Measurements from ENCODE around the gene DNAAF3. TPM values are rescaled to one million over a fixed set of nuclear protein-coding genes. Genes with fewer than 3 reads are reported as not detected.
A peak's percentile ranks its signal among the peaks of the same experiment; 100 is the strongest.

DNAAF3 gene
- total RNA-seq (ENCODE audit: low replicate concordance), result 5.9 and 12.2 TPM in 2 replicates
- long read RNA-seq, result 0 reads

DNA sequence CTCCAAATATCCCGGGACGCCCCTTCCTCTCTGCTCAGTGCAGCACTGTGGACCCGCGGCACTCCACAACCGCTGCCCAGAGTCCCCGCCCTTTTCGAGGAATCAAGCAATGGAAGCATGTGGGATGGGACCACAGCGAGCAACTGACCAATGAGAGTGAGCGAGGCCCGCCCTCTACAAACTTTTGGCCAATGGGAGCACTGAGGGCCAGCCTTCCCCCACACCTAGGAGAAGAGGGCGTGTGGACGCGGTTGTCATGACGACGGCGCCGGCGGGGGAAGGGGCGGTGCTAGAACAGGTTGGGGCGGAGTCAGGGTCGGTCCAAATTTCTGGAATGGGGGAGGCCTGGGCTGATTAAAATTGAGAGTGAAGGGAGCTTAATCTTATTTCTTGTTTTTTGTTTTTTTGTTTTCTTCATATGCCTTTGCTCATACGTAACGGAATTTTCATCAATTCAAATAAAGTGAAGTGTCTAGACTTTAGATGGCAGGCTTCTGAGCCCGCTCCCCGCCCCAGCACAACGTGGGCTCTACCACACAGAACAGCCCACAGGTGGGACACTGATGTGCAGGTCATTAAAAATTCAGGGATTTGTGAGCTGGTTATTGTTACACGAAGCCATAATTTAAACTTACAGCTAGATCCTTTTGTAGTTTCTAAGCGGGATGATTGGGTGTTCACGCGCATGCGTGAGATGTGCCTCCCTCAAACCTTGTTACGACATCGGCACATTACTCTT is at the start of gene DNAAF3:
TSS of gene DNAAF3 (minus strand) at position 84 of the 739 bp plus-strand sequence. CDS start 200 bp downstream, outside the sequence.
- Mint-ChIP-seq H3K27me3 (peaks cover 50% of the 10 kb centered on the region), H3K27ac (peak within 1 kb of the TSS; percentile 98), H3K9me3 (no peaks in the 10 kb centered on the region), H3K36me3 (no peaks in the 10 kb centered on the region), H3K4me1 (ENCODE audit: unreplicated experiment) (peaks cover 9% of the 10 kb centered on the region), H3K4me3 (peak within 1 kb of the TSS; percentile 98)
- TF ChIP-seq, protein P1, sequence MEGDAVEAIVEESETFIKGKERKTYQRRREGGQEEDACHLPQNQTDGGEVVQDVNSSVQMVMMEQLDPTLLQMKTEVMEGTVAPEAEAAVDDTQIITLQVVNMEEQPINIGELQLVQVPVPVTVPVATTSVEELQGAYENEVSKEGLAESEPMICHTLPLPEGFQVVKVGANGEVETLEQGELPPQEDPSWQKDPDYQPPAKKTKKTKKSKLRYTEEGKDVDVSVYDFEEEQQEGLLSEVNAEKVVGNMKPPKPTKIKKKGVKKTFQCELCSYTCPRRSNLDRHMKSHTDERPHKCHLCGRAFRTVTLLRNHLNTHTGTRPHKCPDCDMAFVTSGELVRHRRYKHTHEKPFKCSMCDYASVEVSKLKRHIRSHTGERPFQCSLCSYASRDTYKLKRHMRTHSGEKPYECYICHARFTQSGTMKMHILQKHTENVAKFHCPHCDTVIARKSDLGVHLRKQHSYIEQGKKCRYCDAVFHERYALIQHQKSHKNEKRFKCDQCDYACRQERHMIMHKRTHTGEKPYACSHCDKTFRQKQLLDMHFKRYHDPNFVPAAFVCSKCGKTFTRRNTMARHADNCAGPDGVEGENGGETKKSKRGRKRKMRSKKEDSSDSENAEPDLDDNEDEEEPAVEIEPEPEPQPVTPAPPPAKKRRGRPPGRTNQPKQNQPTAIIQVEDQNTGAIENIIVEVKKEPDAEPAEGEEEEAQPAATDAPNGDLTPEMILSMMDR (conservative IDR thresholded peaks at IDR 0.05), result peak; percentile 49
- peak; percentile 98 for DNase-seq (ENCODE audit: extremely low spot score, unreplicated experiment)

GRCh38 chr19:55213547-55213946 is 47.1 kb upstream of the DNAAF3 start:
- Mint-ChIP-seq H3K27ac (no peak overlapping the region), H3K4me1 (ENCODE audit: unreplicated experiment) (peaks cover 15% of the 10 kb centered on the region), H3K36me3 (peaks cover 4% of the 10 kb centered on the region), H3K27me3 (peaks cover 10% of the 10 kb centered on the region), H3K4me3 (no peak overlapping the region), H3K9me3 (peaks cover 15% of the 10 kb centered on the region)
- no peak for DNase-seq (ENCODE audit: extremely low spot score, unreplicated experiment)
- TF ChIP-seq, protein P1 (conservative IDR thresholded peaks at IDR 0.05), result no peak

DNA sequence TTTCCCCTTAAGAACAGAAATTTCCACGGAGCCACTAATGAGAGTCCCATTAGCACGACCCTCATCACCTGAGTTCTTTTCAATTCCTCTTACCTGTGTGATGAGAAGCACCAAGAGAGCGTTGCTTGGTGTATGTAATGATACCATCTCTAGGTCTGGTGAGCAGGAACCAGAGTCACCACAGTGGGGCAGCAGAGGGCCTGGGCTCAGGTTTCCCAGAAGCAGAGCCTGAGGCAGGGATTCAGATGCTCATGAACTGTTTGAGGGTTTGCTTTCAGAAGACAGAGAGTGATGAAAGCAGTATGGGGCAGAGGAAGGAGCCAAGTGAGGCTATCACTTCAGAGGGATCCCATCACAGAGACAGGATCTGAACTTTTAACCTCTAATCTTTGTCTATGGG is 46.0 kb upstream of the DNAAF3 start:
- H3K27me3 Mint-ChIP-seq, result peaks cover 10% of the 10 kb centered on the region
- peaks cover 15% of the 10 kb centered on the region for H3K9me3 Mint-ChIP-seq
- DNase-seq (ENCODE audit: extremely low spot score, unreplicated experiment), result no peak
- peak overlapping the region; percentile 40 for H3K27ac Mint-ChIP-seq
- H3K4me3 Mint-ChIP-seq, result no peak overlapping the region
- TF ChIP-seq, protein P1 (conservative IDR thresholded peaks at IDR 0.05), result peak; percentile 66
- peaks cover 15% of the 10 kb centered on the region for H3K4me1 Mint-ChIP-seq (ENCODE audit: unreplicated experiment)
- H3K36me3 Mint-ChIP-seq, result peaks cover 4% of the 10 kb centered on the region

GRCh38 chr19:55209693-55210472 is 43.5 kb upstream of the DNAAF3 start:
- no peaks in the 10 kb centered on the region for H3K36me3 Mint-ChIP-seq
- DNase-seq (ENCODE audit: extremely low spot score, unreplicated experiment), result no peak
- peak overlapping the region; percentile 78 for H3K27ac Mint-ChIP-seq
- TF ChIP-seq, protein P1 (conservative IDR thresholded peaks at IDR 0.05), result no peak
- H3K27me3 Mint-ChIP-seq, result peaks cover 5% of the 10 kb centered on the region
- peaks cover 13% of the 10 kb centered on the region for H3K4me1 Mint-ChIP-seq (ENCODE audit: unreplicated experiment)
- peak overlapping the region; percentile 49 for H3K4me3 Mint-ChIP-seq
- H3K9me3 Mint-ChIP-seq, result peaks cover 5% of the 10 kb centered on the region

DNA sequence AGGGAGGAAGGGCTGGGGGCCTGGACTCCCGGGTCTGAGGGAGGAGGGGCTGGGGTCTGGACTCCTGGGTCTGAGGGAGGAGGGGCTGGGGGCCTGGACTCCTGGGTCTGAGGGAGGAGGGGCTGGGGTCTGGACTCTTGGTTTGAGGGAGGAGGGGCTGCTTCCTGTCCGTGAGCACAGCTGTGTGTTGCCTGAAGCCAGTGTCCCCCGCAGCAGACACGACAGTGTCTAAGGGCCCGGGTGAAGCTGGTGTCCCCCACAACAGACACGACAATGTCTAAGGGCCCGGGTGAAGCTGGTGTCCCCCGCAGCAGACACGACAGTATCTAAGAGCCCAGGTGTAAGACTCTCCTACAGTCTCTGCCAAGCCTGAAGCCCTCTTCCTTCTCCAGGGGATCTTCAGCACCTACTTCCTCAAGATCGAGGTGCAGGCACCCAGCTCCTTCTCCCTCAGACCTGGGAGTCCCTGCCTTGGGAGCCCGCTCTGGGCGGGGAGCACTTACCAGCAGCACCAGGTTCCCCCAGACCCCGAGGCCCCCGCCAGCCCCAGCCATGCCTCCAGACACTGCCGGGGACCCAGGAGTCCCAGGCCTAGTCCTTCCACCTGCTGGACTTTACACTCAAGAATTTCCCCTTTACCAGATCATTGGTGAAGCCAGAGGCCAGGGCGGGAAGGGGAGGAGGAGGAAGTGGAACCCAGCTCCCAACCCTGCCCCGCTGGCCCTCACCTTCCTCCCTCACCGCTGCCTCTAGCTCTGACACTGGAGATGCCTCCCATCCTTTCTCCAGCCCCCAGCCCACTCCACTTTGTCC is 42.7 kb upstream of the DNAAF3 start, which contains the start of gene PTPRH:
TSS of gene PTPRH (minus strand) at position 622 of the 813 bp plus-strand sequence. CDS start at position 554, 68 bp downstream.
- peak within 1 kb of the TSS; percentile 49 for H3K4me3 Mint-ChIP-seq
- no peak for DNase-seq (ENCODE audit: extremely low spot score, unreplicated experiment)
- H3K27me3 Mint-ChIP-seq, result peaks cover 10% of the 10 kb centered on the region

More for the DNA sequence above, 42.7 kb upstream of the DNAAF3 start, which contains the start of gene PTPRH:
- Mint-ChIP-seq H3K4me1 (ENCODE audit: unreplicated experiment) (peaks cover 13% of the 10 kb centered on the region), H3K36me3 (no peaks in the 10 kb centered on the region), H3K9me3 (peaks cover 5% of the 10 kb centered on the region), H3K27ac (peak within 1 kb of the TSS; percentile 78)
- TF ChIP-seq, protein P1 (conservative IDR thresholded peaks at IDR 0.05), result no peak
